ENCODE data around the gene PTPN1. TPM values are rescaled to one million over a fixed set of nuclear protein-coding genes. Genes with fewer than 3 reads are reported as not detected.

The PTPN1 gene
- total and polyA plus RNA-seq, 2 of the 13 experiments (the other 11 are each of a cell fraction or from before 2014, with no cell fraction given), result 17.7 to 37.2 TPM

DNA sequence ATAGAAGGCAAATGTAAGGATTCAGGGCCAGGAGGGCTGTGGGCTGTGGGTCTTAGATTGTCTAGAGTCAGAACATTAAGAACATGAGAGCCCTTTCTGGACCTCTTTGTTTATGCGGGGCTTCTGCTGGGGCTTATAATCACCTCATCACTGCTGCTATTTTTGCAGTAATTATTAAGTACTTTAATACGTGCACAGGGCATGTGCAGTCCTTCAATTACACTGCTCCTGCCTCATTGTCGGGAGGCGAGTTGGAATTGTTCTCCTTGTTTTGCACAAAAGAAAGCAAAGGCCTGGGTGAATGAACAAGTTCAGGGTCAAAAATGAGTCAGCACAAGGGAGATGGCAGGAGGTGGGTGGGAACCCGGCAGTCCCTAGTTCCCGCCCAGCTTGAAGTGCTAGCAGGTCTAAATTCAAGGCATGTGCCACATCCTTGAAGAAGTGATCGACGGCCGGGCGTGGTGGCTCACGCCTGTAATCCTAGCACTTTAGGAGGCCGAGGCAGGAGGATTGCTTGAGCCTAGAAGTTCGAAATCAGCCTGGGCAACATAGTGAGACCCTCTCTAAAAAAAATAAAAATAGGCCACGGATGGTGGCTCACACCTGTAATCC lies 34.4 kb upstream of the PTPN1 start (continued):
- TF ChIP-seq XRCC5 (optimal IDR thresholded peaks at IDR 0.05; ENCODE audit: low read length), result no peak
- peak; percentile 79; the same call in 1 of the 2 replicates for TF ChIP-seq JUND (CRISPR knock-in tag; IDR thresholded peaks at IDR 0.05)
- TF ChIP-seq RFXANK (CRISPR knock-in tag; IDR thresholded peaks at IDR 0.05), result no peak
- peak; percentile 94 for TF ChIP-seq ZNF121 (CRISPR knock-in tag; IDR thresholded peaks at IDR 0.05)
- peak; percentile 34 to 76; a peak in 3 of 4 replicates for TF ChIP-seq NR2F1 (CRISPR knock-in tag; IDR thresholded peaks at IDR 0.05)
- peak; percentile 44; the same call in 1 of the 2 replicates for TF ChIP-seq FOXA3 (CRISPR knock-in tag; IDR thresholded peaks at IDR 0.05)
- no peak for TF ChIP-seq KDM5B (CRISPR knock-in tag; IDR thresholded peaks at IDR 0.05; ENCODE audit: borderline replicate concordance)
- peak; percentile 47; the same call in 1 of the 2 replicates for TF ChIP-seq RFXAP (CRISPR knock-in tag; IDR thresholded peaks at IDR 0.05; ENCODE audit: borderline replicate concordance)
- no peak for TF ChIP-seq ZMYM4 (CRISPR knock-in tag; IDR thresholded peaks at IDR 0.05)
- TF ChIP-seq, protein P1, sequence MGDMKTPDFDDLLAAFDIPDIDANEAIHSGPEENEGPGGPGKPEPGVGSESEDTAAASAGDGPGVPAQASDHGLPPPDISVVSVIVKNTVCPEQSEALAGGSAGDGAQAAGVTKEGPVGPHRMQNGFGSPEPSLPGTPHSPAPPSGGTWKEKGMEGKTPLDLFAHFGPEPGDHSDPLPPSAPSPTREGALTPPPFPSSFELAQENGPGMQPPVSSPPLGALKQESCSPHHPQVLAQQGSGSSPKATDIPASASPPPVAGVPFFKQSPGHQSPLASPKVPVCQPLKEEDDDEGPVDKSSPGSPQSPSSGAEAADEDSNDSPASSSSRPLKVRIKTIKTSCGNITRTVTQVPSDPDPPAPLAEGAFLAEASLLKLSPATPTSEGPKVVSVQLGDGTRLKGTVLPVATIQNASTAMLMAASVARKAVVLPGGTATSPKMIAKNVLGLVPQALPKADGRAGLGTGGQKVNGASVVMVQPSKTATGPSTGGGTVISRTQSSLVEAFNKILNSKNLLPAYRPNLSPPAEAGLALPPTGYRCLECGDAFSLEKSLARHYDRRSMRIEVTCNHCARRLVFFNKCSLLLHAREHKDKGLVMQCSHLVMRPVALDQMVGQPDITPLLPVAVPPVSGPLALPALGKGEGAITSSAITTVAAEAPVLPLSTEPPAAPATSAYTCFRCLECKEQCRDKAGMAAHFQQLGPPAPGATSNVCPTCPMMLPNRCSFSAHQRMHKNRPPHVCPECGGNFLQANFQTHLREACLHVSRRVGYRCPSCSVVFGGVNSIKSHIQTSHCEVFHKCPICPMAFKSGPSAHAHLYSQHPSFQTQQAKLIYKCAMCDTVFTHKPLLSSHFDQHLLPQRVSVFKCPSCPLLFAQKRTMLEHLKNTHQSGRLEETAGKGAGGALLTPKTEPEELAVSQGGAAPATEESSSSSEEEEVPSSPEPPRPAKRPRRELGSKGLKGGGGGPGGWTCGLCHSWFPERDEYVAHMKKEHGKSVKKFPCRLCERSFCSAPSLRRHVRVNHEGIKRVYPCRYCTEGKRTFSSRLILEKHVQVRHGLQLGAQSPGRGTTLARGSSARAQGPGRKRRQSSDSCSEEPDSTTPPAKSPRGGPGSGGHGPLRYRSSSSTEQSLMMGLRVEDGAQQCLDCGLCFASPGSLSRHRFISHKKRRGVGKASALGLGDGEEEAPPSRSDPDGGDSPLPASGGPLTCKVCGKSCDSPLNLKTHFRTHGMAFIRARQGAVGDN (CRISPR knock-in tag; IDR thresholded peaks at IDR 0.05), result peak; percentile 52
- peak; percentile 27; the same call in 1 of the 2 replicates for TF ChIP-seq YEATS2 (CRISPR knock-in tag; IDR thresholded peaks at IDR 0.05; ENCODE audit: borderline replicate concordance)
- TF ChIP-seq ZMYM3 (CRISPR knock-in tag; IDR thresholded peaks at IDR 0.05), result peak; percentile 67
- TF ChIP-seq ATF7-NPFF (CRISPR knock-in tag; IDR thresholded peaks at IDR 0.05; ENCODE audit: low read depth), result 0 out of 2 replicates have a peak, but pooled peaks have one; percentile 38
- TF ChIP-seq YEATS4 (CRISPR knock-in tag; IDR thresholded peaks at IDR 0.05; ENCODE audit: borderline replicate concordance), result no peak
- no peak for TF ChIP-seq PHF21A (CRISPR knock-in tag; IDR thresholded peaks at IDR 0.05)
- TF ChIP-seq ELF1 (CRISPR knock-in tag; IDR thresholded peaks at IDR 0.05), result no peak; the same call in 1 of the 2 replicates
- TF ChIP-seq ZNF839 (CRISPR knock-in tag; IDR thresholded peaks at IDR 0.05; ENCODE audit: borderline replicate concordance), result no peak
- no peak for TF ChIP-seq ZNF841 (CRISPR knock-in tag; IDR thresholded peaks at IDR 0.05; ENCODE audit: borderline replicate concordance)
- TF ChIP-seq BORCS8-MEF2B (CRISPR knock-in tag; IDR thresholded peaks at IDR 0.05), result peak; percentile 74
- peak; percentile 18; the same call in 1 of the 2 replicates for TF ChIP-seq TBX2 (CRISPR knock-in tag; IDR thresholded peaks at IDR 0.05; ENCODE audit: borderline replicate concordance)
- TF ChIP-seq FOXK1 (CRISPR knock-in tag; IDR thresholded peaks at IDR 0.05; ENCODE audit: borderline replicate concordance, low read depth), result peak; percentile 57; the same call in 1 of the 2 replicates
- TF ChIP-seq CEBPG (CRISPR knock-in tag; IDR thresholded peaks at IDR 0.05), result 0 out of 2 replicates have a peak, but pooled peaks have one; percentile 15
- peak; percentile 77 for TF ChIP-seq SALL1 (CRISPR knock-in tag; IDR thresholded peaks at IDR 0.05)
- TF ChIP-seq CCAR2 (optimal IDR thresholded peaks at IDR 0.05; ENCODE audit: low read depth, low read length), result no peak
- TF ChIP-seq, protein P2, sequence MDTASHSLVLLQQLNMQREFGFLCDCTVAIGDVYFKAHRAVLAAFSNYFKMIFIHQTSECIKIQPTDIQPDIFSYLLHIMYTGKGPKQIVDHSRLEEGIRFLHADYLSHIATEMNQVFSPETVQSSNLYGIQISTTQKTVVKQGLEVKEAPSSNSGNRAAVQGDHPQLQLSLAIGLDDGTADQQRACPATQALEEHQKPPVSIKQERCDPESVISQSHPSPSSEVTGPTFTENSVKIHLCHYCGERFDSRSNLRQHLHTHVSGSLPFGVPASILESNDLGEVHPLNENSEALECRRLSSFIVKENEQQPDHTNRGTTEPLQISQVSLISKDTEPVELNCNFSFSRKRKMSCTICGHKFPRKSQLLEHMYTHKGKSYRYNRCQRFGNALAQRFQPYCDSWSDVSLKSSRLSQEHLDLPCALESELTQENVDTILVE (CRISPR knock-in tag; IDR thresholded peaks at IDR 0.05), result peak; percentile 48; the same call in 1 of the 2 replicates
- no peak for TF ChIP-seq CENPT (CRISPR knock-in tag; IDR thresholded peaks at IDR 0.05; ENCODE audit: low read depth)
